ENCODE measurements around the gene CNTNAP5.
A peak's percentile ranks its signal among the peaks of the same experiment; 100 is the strongest.

Gene CNTNAP5

GRCh38 chr2:124162256-124162655, 137.2 kb downstream of the CNTNAP5 start:
- DNase-seq, result no peak

GRCh38 chr2:124163840-124164239, 138.8 kb downstream of the CNTNAP5 start:
- no peak for DNase-seq

- no peak for DNase-seq
These were observed 140.6 kb downstream of the CNTNAP5 start for GRCh38 chr2:124165698-124166097.

- DNase-seq, result no peak
These were observed 146.5 kb downstream of the CNTNAP5 start for GRCh38 chr2:124171472-124172063.

- no peak for DNase-seq
These were observed 153.6 kb downstream of the CNTNAP5 start for GRCh38 chr2:124178719-124179118.

- DNase-seq, result no peak
These were observed 155.5 kb downstream of the CNTNAP5 start for GRCh38 chr2:124180635-124181034.

- DNase-seq, result no peak
These were observed 161.7 kb downstream of the CNTNAP5 start for GRCh38 chr2:124186801-124187200.

- no peak for DNase-seq
These were observed 162.9 kb downstream of the CNTNAP5 start for GRCh38 chr2:124187948-124188347.

- no peak for DNase-seq
These were observed 168.6 kb downstream of the CNTNAP5 start for GRCh38 chr2:124193706-124194105.

- DNase-seq, result no peak
These were observed 176.6 kb downstream of the CNTNAP5 start for GRCh38 chr2:124201713-124202112.

GRCh38 chr2:124209441-124209840, 184.4 kb downstream of the CNTNAP5 start:
- no peak for DNase-seq

GRCh38 chr2:124211461-124211860, 186.4 kb downstream of the CNTNAP5 start:
- DNase-seq, result peak; percentile 58

GRCh38 chr2:124213977-124214587, 189.0 kb downstream of the CNTNAP5 start:
- no peak for DNase-seq

- DNase-seq, result no peak
These were observed 221.1 kb downstream of the CNTNAP5 start for GRCh38 chr2:124246170-124246569.

- no peak for DNase-seq
These were observed 223.3 kb downstream of the CNTNAP5 start for GRCh38 chr2:124248386-124248785.

GRCh38 chr2:124250433-124250832, 225.3 kb downstream of the CNTNAP5 start:
- no peak for DNase-seq

- DNase-seq, result no peak
These were observed 229.5 kb downstream of the CNTNAP5 start for GRCh38 chr2:124254621-124255020.

- no peak for DNase-seq
These were observed 232.0 kb downstream of the CNTNAP5 start for GRCh38 chr2:124257120-124257519.

GRCh38 chr2:124258140-124258880, 233.2 kb downstream of the CNTNAP5 start:
- DNase-seq, result no peak

GRCh38 chr2:124261456-124261855, 236.4 kb downstream of the CNTNAP5 start:
- DNase-seq, result no peak

- DNase-seq, result no peak
These were observed 239.5 kb downstream of the CNTNAP5 start for GRCh38 chr2:124264551-124265091.

GRCh38 chr2:124267794-124268193, 242.7 kb downstream of the CNTNAP5 start:
- no peak for DNase-seq

- no peak for DNase-seq
These were observed 244.3 kb downstream of the CNTNAP5 start for GRCh38 chr2:124269348-124269747.

- DNase-seq, result no peak
These were observed 247.3 kb downstream of the CNTNAP5 start for GRCh38 chr2:124272261-124272841.
